Astrocyte of the hippocampus (primary cell): Measurements from ENCODE around the gene IL12RB2.
A peak's percentile ranks its signal among the peaks of the same experiment; 100 is the strongest.

Experiments used
- DNase-seq: peaks from one replicate; pipeline ENCODE4 v3.0.0; 2011; ENCODE audit warnings: low read depth, low spot score

The IL12RB2 gene

GRCh38 chr1:67312615-67313014, 4.9 kb downstream of the IL12RB2 start:
- no peak for DNase-seq

GRCh38 chr1:67313934-67314671, 6.4 kb downstream of the IL12RB2 start:
- no peak for DNase-seq

- no peak for DNase-seq
Measured at GRCh38 chr1:67314696-67315095, 7.0 kb downstream of the IL12RB2 start.

- no peak for DNase-seq
Measured at GRCh38 chr1:67316180-67316902, 8.7 kb downstream of the IL12RB2 start.

- no peak for DNase-seq
Measured at GRCh38 chr1:67316918-67317317, 9.2 kb downstream of the IL12RB2 start.

- no peak for DNase-seq
Measured at GRCh38 chr1:67317803-67318202, 10.1 kb downstream of the IL12RB2 start.

GRCh38 chr1:67322442-67322841, 14.8 kb downstream of the IL12RB2 start:
- no peak for DNase-seq

GRCh38 chr1:67323087-67323486, 15.4 kb downstream of the IL12RB2 start:
- DNase-seq = no peak

- no peak for DNase-seq
Measured at GRCh38 chr1:67324068-67324467, 16.4 kb downstream of the IL12RB2 start.

- no peak for DNase-seq
Measured at GRCh38 chr1:67327864-67328466, 20.3 kb downstream of the IL12RB2 start.

- no peak for DNase-seq
Measured at GRCh38 chr1:67332653-67333529, 25.2 kb downstream of the IL12RB2 start.

- no peak for DNase-seq
Measured at GRCh38 chr1:67333603-67334002, 25.9 kb downstream of the IL12RB2 start.

- DNase-seq = no peak
Measured at GRCh38 chr1:67335411-67335810, 27.7 kb downstream of the IL12RB2 start.

- no peak for DNase-seq
Measured at GRCh38 chr1:67336157-67336556, 28.5 kb downstream of the IL12RB2 start.

- DNase-seq = no peak
Measured at GRCh38 chr1:67336783-67337182, 29.1 kb downstream of the IL12RB2 start.

GRCh38 chr1:67338642-67339041, 31.0 kb downstream of the IL12RB2 start:
- no peak for DNase-seq

GRCh38 chr1:67339623-67340343, 32.1 kb downstream of the IL12RB2 start:
- peak; percentile 69 for DNase-seq

GRCh38 chr1:67342076-67342890, 34.6 kb downstream of the IL12RB2 start:
- DNase-seq = no peak

- DNase-seq = no peak
Measured at GRCh38 chr1:67345556-67345955, 37.9 kb downstream of the IL12RB2 start.

GRCh38 chr1:67346982-67347381, 39.3 kb downstream of the IL12RB2 start:
- DNase-seq = no peak
